Tibial nerve (tissue), 4 donors: ENCODE measurements around the gene EIF2AK2. TPM values are rescaled to one million over a fixed set of nuclear protein-coding genes. Genes with fewer than 3 reads are reported as not detected.

Experiments
- DNase-seq, 2 donors: peaks; one replicate each; pipeline ENCODE4 v3.0.0-alpha.2; 2019; ENCODE audit warnings: low spot score in 2 of 2
- H3K27ac ChIP-seq, 4 donors: fragments of 200-600 bp; sonication (generic) in 3 of 4; one replicate each; pipeline ENCODE4 v1.5.1; 2017 to 2019; ENCODE audit warnings: mild to moderate bottlenecking in 1 of 4
- H3K27me3 ChIP-seq, 2 donors: fragments of 200-600 bp; sonication (generic) in 1 of 2; one replicate each; pipeline versions ENCODE4 v1.5.1 to v1.6.0; 2017 to 2019
- H3K36me3 ChIP-seq, 3 donors: fragments of 200-600 bp; sonication (generic); one replicate each; pipeline ENCODE4 v1.5.1; 2018 to 2019
- H3K4me1 ChIP-seq, 4 donors: fragments of 200-600 bp; sonication (generic) in 3 of 4; one replicate each; pipeline ENCODE4 v1.5.1; 2017 to 2019
- H3K4me3 ChIP-seq, 4 donors: fragments of 200-600 bp; sonication (generic) in 3 of 4; one replicate each; pipeline ENCODE4 v1.5.1; 2017 to 2019; ENCODE audit warnings: mild to moderate bottlenecking in 1 of 4, moderate library complexity in 1 of 4
- H3K9me3 ChIP-seq, 4 donors: fragments of 200-600 bp; sonication (generic) in 3 of 4; one replicate each; pipeline ENCODE4 v1.5.1; 2017 to 2019
- EP300 ChIP-seq, 2 donors: sonication (generic); formaldehyde crosslinking; IDR thresholded peaks; one replicate each; pipeline ENCODE4 v1.6.1; 2017; ENCODE audit warnings: antibody characterized with exemption in 2 of 2, mild to moderate bottlenecking in 1 of 2
- POLR2A ChIP-seq, 2 donors: fragments of 450-650 bp; IDR thresholded peaks; one replicate each; pipeline ENCODE4 v1.6.1; 2017; ENCODE audit warnings: antibody characterized with exemption in 2 of 2, mild to moderate bottlenecking in 2 of 2, moderate library complexity in 2 of 2
- WGBS, 2 donors: methylation state at CpG; one replicate each; pipeline ENCODE4 v1.1.5; 2018; 5-methylcytosine and 5-hydroxymethylcytosine counted together
- total RNA-seq, 4 donors: library from RNA; depleted of rRNA; stranded (reverse); fragments of >200 nt; gene quantifications; one replicate each; pipeline ENCODE4 v1.1.0, GENCODE V29; 2016
- TF ChIP-seq, protein P1 (sequence below), 5 experiments: fragments of 200-600 bp in 3 of 5; fragments of 450-650 bp in 2 of 5; sonication (generic) in 3 of 5; IDR thresholded peaks; one replicate each; pipeline ENCODE4 v1.5.1; 2016 to 2019; ENCODE audit warnings: antibody characterized with exemption in 5 of 5, mild to moderate bottlenecking in 3 of 5, moderate library complexity in 2 of 5

Gene EIF2AK2
- total RNA-seq, 4 donors from 2014 or later, result 21.6 to 36.0 (median 25.7) TPM

DNA sequence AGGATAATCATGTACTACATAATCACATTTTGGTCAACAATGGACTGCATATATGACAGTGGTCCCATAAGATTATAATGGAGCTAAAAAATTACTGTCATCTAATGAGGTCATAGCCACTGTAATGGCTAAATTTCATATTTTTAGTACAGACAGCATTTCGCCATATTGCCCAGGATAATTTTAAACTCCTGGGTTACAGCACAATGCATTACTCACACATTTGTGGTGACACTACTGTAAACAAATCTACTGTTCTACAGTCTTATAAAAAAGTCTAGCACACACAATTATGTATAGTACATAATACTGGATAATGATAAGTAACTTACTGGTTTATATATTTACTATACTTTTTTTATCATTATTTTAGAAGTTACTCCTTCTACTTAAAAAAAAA is 12.8 kb downstream of the EIF2AK2 start:
- H3K36me3 ChIP-seq, result peaks cover 0 to 89% (median 0%) of the 10 kb centered on the region in 3 donors
- 97 to 100% methylated on average over 1 of the region's 1 CpG for WGBS, 2 donors
- no peaks in the 10 kb centered on the region for H3K27me3 ChIP-seq
- TF ChIP-seq POLR2A (IDR thresholded peaks at IDR 0.05) (no peak), EP300 (IDR thresholded peaks at IDR 0.05) (no peak)
- TF ChIP-seq, protein P1, sequence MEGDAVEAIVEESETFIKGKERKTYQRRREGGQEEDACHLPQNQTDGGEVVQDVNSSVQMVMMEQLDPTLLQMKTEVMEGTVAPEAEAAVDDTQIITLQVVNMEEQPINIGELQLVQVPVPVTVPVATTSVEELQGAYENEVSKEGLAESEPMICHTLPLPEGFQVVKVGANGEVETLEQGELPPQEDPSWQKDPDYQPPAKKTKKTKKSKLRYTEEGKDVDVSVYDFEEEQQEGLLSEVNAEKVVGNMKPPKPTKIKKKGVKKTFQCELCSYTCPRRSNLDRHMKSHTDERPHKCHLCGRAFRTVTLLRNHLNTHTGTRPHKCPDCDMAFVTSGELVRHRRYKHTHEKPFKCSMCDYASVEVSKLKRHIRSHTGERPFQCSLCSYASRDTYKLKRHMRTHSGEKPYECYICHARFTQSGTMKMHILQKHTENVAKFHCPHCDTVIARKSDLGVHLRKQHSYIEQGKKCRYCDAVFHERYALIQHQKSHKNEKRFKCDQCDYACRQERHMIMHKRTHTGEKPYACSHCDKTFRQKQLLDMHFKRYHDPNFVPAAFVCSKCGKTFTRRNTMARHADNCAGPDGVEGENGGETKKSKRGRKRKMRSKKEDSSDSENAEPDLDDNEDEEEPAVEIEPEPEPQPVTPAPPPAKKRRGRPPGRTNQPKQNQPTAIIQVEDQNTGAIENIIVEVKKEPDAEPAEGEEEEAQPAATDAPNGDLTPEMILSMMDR (IDR thresholded peaks at IDR 0.05), result no peak
- no peaks in the 10 kb centered on the region for H3K9me3 ChIP-seq
- H3K27ac ChIP-seq, result no peak overlapping the region
- no peaks in the 10 kb centered on the region for H3K4me1 ChIP-seq
- H3K4me3 ChIP-seq, result no peak overlapping the region
- DNase-seq, result no peak

DNA sequence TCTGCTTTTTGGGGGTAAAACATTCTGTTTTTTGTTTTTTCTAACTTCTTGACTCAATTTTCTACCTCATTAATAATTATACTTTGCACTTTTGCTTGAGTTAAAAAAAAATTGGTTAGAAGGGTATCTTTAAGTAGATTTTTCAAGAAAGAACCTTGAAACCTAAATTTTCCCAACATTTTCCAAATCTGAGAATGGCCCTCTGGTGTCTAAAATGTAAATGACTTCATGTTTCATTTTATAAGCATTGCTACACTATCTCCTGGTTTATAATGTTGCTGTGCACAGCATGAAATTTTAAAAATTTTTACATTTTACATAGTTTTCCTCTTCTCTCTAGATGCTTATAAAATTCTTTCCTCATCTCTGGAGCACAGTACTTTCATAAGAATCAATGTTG is 14.2 kb downstream of the EIF2AK2 start:
- DNase-seq, result no peak
- Histone ChIP-seq H3K9me3 (no peaks in the 10 kb centered on the region), H3K4me3 (no peak overlapping the region), H3K4me1 (no peaks in the 10 kb centered on the region), H3K36me3 (peaks cover 0 to 95% (median 0%) of the 10 kb centered on the region in 3 donors), H3K27ac (no peak overlapping the region), H3K27me3 (no peaks in the 10 kb centered on the region)
- TF ChIP-seq EP300 (IDR thresholded peaks at IDR 0.05) (no peak), POLR2A (IDR thresholded peaks at IDR 0.05) (no peak)
- TF ChIP-seq, protein P1 (IDR thresholded peaks at IDR 0.05), result no peak

DNA sequence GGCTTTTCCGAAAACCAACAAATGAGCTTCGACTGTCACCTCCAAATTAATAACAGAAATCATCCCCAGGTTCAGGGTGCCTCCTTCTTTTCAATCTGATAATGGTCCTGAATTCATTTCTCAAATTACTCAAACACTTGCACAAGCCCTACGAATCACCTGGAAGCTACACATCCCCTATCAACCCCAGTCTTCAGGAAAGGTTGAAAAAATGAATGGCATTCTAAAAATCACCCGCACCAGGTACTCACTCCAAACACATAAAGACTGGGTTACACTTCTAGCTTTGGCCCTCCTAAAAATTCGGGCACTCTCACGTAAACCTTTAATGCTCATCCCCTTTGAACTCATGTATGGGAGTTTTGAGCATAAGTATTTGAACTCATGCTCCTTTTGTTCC is 23.9 kb downstream of the EIF2AK2 start:
- no peak overlapping the region for H3K27ac ChIP-seq
- peaks cover 0 to 97% (median 14%) of the 10 kb centered on the region in 3 donors for H3K36me3 ChIP-seq
- H3K9me3 ChIP-seq, result no peaks in the 10 kb centered on the region
- no peak overlapping the region for H3K4me3 ChIP-seq
- 94 to 97% methylated on average over 6 of the region's 6 CpGs for WGBS, 2 donors
- H3K27me3 ChIP-seq, result no peaks in the 10 kb centered on the region
- no peak for DNase-seq
- TF ChIP-seq EP300 (IDR thresholded peaks at IDR 0.05), result no peak
- TF ChIP-seq, protein P1 (IDR thresholded peaks at IDR 0.05), result no peak
- no peaks in the 10 kb centered on the region for H3K4me1 ChIP-seq

DNA sequence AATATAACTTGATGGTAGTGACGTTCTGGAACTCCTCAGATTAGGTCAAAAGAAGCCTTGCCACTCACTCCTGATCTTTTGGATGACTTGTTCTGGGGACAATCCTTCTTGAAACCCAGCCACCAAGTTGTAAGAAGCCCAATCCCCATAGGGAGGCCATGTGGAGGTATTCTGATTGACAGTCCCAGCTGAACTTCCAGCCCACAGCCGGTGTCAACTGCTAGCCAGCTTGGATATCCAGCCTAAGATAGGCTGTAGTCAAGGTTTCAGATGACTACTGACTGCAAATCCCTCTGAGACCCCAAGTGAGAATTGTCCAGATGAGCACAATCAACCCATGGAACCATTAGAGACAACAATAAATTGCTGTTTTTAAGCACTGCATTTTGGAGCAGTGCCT is 31.4 kb downstream of the EIF2AK2 start:
- H3K27ac ChIP-seq, result no peak overlapping the region
- no peak overlapping the region for H3K4me3 ChIP-seq
- no peaks in the 10 kb centered on the region for H3K27me3 ChIP-seq
- peaks cover 0 to 90% (median 0%) of the 10 kb centered on the region in 3 donors for H3K36me3 ChIP-seq
- 96 to 100% methylated on average over 2 of the region's 2 CpGs for WGBS, 2 donors
- no peaks in the 10 kb centered on the region for H3K4me1 ChIP-seq
- DNase-seq, result no peak
- H3K9me3 ChIP-seq, result no peaks in the 10 kb centered on the region
- TF ChIP-seq EP300 (IDR thresholded peaks at IDR 0.05), result no peak
- TF ChIP-seq POLR2A (IDR thresholded peaks at IDR 0.05), result no peak
- TF ChIP-seq, protein P1 (IDR thresholded peaks at IDR 0.05), result no peak

DNA sequence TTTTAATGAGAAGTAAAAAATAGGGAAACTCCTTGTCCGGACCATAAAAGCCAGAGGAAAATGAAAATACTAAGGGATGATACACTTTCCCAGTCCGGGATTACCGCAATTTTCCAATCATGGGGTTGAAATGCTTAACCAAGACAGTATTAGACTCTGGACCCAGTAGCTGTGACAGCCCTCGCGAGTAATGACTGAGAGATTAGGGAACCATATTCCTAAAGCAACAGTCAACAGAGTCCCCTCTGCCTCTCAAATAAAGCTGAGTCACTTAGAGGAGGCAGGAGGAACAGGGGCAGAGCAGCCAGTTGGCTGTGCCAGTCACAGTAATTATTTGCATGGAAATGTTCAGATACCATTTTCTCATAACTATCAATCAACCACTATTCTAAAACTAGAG is 37.6 kb downstream of the EIF2AK2 start:
- Histone ChIP-seq H3K9me3 (no peaks in the 10 kb centered on the region), H3K4me1 (no peaks in the 10 kb centered on the region), H3K27ac (no peak overlapping the region), H3K36me3 (peaks cover 0 to 94% (median 0%) of the 10 kb centered on the region in 3 donors), H3K27me3 (no peaks in the 10 kb centered on the region), H3K4me3 (no peak overlapping the region)
- no peak for DNase-seq
- 94 to 99% methylated on average over 5 of the region's 5 CpGs for WGBS, 2 donors
- no peak for TF ChIP-seq EP300 (IDR thresholded peaks at IDR 0.05)
- TF ChIP-seq, protein P1 (IDR thresholded peaks at IDR 0.05), result no peak
- TF ChIP-seq POLR2A (IDR thresholded peaks at IDR 0.05), result no peak
